Renal cortex interstitium (tissue), 11 donors: ENCODE data around the gene TOR1AIP2. TPM values are rescaled to one million over a fixed set of nuclear protein-coding genes. Genes with fewer than 3 reads are reported as not detected.
"Not testable (repeated sequence)": the region's sequence is repeated elsewhere in the genome, so short reads cannot be mapped to it uniquely, and the experiment has no call there.

ENCODE experiments used
- DNase-seq, 11 donors: peaks; one replicate each; pipeline ENCODE4 v3.0.0-alpha.2; 2013; ENCODE audit warnings: low read depth in 9 of 11, low spot score in 4 of 11; ENCODE audit errors: extremely low read depth in 1 of 11
- polyA plus RNA-seq, 3 donors: library from polyadenylated mRNA; unstranded; fragments of 120-200 nt; gene quantifications; one replicate each; pipeline ENCODE4 v1.2.1, GENCODE V29; 2013; ENCODE audit not compliant: insufficient read length in 3 of 3

Gene TOR1AIP2
- polyA plus RNA-seq, 3 donors = 30.5 to 41.3 (median 37.7) TPM

DNA sequence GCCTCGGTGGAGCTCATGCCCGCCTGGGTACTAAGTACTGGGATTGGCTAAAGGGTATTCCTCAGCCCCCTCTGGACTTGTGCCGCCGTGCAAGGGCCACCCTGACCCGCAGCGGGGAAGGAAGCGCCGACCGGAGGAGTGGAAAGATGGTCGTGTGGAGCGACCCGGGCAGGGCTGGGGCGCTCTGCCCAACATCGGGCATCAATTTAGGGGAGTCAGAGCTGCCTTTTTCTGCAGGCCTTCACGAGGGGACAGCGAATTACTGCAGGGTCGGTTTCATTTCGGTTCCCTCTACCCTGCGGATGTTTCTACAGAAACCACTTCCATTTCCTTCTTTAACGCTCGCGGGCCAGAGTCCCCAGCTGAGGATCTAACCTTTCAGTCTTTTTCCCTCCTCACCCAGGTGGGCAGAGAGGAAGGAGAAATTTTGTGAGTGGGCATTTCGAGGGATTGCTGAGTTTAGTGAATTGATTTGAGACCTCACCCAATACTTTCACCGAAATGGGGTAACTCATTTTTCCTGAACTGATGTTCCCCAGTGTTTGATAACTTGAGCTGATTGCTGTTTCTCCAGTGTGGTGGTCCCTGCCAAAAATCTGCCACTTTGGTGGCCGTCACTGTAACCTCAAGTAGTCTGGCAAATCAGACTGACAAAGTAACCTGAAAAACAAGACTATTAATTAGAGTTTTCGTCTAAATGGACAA lies 5.6 kb upstream of the TOR1AIP2 start:
- no peak for DNase-seq

DNA sequence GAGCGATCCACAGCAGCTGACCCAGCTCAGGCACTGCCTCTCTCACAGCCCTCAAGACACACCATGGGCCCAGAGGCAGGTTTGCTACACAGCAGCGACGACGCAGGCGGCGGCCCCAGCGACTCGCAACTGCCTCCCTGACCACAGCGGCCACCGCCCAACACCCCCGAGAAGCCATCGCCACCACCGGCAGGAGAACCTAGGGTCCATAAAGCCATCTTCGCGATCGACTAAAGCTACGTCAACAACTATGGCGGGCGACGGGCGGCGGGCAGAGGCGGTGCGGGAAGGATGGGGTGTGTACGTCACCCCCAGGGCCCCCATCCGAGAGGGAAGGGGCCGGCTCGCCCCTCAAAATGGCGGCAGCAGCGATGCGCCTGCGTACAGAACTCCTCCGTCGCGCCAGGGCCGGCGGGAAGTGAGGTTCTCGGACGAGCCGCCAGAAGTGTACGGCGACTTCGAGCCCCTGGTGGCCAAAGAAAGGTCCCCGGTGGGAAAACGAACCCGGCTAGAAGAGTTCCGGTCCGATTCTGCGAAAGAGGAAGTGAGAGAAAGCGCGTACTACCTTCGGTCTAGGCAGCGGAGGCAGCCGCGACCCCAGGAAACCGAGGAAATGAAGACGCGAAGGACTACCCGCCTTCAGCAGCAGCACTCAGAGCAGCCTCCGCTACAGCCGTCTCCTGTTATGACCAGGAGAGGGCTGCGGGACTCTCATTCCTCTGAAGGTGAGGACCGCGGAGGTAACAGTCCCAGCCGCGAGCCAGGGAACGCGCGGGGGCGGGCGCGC lies 4.8 kb upstream of the TOR1AIP2 start, which contains the start of gene TOR1AIP1:
Gene TOR1AIP1 (plus strand): TSS at position 33 of the 787 bp plus-strand sequence. CDS start 218 bp downstream, at position 251.
- peak; percentile 92 to 98 (median 97) for DNase-seq

GRCh38 chr1:179881642-179882252 lies 4.1 kb upstream of the TOR1AIP2 start:
- DNase-seq = peak in 8 of 11 donors; percentile 81 to 92 (median 88)

DNA sequence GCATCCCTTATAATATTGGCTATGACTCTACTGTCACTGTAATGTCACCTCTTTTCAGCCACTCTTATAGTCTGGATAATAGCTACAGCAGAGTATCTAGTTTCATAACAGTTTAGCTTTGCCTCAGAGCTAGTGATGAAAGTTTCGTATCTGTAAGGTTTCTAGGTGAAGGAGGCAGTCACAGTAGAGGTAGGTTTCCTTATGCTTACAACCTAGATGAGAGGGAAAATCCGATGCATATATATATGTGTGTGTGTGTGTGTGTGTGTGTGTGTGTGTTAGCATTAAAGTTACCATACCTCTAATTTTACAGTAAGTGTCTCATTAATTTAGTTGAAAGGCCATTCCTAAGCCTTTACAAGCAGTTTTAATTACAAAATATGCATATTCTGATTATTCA lies 2.2 kb upstream of the TOR1AIP2 start:
- DNase-seq = no peak

GRCh38 chr1:179876300-179876715 lies 1.3 kb downstream of the TOR1AIP2 start:
- no peak for DNase-seq

DNA sequence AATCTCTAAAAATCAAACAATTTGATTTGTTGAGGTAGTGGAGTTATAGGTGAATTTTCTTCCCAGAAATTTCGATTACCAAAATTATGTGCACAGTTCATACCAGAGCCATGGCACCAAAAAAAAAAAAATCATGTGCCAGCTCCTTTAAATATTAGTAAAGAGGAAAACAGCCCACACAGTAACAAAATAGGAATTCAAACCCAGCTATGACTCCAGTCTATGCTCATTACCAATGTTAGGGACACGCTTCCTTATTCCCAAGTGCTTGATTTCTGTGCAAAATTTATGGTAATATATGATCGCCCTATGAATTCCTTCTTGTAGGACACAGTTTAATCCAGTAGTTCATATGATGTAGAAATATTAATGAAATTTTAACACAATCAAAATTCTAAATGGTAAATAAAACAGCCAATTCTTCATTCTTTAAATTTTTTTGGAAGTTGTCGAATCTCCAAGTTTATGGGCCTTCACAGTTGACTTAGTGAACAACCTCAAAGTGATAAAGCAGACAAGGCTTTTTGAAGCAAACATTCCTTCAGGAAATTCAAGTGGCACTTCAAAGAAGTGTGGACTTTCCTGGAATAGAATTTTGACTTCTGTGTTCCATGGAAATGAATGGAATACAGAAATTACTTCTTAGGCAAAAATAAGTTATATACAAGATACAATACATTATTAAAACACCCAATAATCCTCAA lies 1.9 kb downstream of the TOR1AIP2 start:
- DNase-seq = no peak

GRCh38 chr1:179873438-179873851 lies 4.2 kb downstream of the TOR1AIP2 start:
- no peak for DNase-seq

- no peak for DNase-seq
These were observed 5.0 kb downstream of the TOR1AIP2 start for GRCh38 chr1:179872558-179872957.

GRCh38 chr1:179871940-179872339 lies 5.7 kb downstream of the TOR1AIP2 start:
- DNase-seq = no peak

DNA sequence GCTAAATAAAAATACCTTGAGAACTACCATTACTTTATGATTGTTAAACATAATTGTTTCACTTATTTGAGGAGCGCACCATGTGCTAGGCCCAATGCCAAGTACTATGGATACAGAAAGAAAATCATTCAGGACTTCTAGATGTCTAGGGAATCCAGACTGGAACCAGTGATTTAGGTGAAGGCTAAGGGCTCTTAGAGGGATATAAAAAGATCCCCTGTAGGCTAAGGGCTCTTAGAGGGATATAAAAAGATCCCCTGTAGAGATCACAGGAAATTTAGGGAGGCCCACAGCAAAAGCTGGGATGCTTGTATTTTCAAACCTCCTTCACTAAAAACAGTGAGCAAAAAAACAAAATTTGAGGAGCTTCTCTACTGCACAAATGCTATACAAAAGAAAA lies 6.7 kb downstream of the TOR1AIP2 start:
- DNase-seq = no peak

- DNase-seq = peak in 3 of 11 donors; percentile 25 to 37 (median 30)
These were observed 9.9 kb downstream of the TOR1AIP2 start for GRCh38 chr1:179867493-179868330.

- DNase-seq = no peak
These were observed 11.0 kb downstream of the TOR1AIP2 start for GRCh38 chr1:179866616-179867015.

- DNase-seq = no peak
These were observed 12.2 kb downstream of the TOR1AIP2 start for GRCh38 chr1:179865377-179865776.

GRCh38 chr1:179860652-179861051 lies 17.0 kb downstream of the TOR1AIP2 start:
- no peak for DNase-seq

- no peak for DNase-seq
These were observed 20.6 kb downstream of the TOR1AIP2 start for GRCh38 chr1:179857009-179857408.

DNA sequence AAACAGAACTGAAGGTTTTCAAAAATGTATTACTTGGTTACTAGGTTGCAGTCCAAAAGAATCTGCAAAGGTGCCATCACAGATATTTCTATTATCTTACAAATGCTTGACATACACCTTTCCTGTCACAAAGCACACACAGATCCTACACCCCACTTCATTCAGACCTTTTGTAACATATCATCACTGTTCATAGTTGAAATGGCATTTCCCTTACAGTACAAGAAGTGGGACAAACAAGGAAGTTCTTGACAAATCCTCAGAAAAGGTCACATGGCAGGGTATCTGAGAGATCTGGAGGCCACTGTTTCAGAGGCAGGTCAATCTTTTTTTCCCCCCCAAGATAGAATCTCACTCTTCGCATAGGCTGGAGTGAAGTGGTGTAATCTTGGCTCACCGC lies 21.3 kb downstream of the TOR1AIP2 start:
- DNase-seq = no peak

GRCh38 chr1:179855831-179856230 lies 21.8 kb downstream of the TOR1AIP2 start:
- not testable (repeated sequence) for DNase-seq

GRCh38 chr1:179853102-179853501 lies 24.5 kb downstream of the TOR1AIP2 start:
- DNase-seq = no peak
